ENCODE results near the gene IRAK1BP1.

IRAK1BP1 gene

GRCh38 chr6:78835817-78836216 lies 31.5 kb upstream of the IRAK1BP1 start:
- H3K4me3 ChIP-seq (ENCODE audit: low read depth, low read length): no peak overlapping the region
- no peak for TF ChIP-seq CTCF (IDR thresholded peaks at IDR 0.05; ENCODE audit: low read depth, low read length, missing control alignments)
- in situ Hi-C loops (cut with HindIII; ENCODE audit: low sequenced_read_pairs): no loop called here
- no peak for DNase-seq (ENCODE audit: low read depth)

GRCh38 chr6:78836598-78836997 lies 30.8 kb upstream of the IRAK1BP1 start:
- DNase-seq (ENCODE audit: low read depth): no peak
- in situ Hi-C loops (cut with HindIII; ENCODE audit: low sequenced_read_pairs): no loop called here
- TF ChIP-seq CTCF (IDR thresholded peaks at IDR 0.05; ENCODE audit: low read depth, low read length, missing control alignments): no peak
- no peak overlapping the region for H3K4me3 ChIP-seq (ENCODE audit: low read depth, low read length)

GRCh38 chr6:78841111-78841510 lies 26.2 kb upstream of the IRAK1BP1 start:
- in situ Hi-C loops (cut with HindIII; ENCODE audit: low sequenced_read_pairs): no loop called here
- no peak overlapping the region for H3K4me3 ChIP-seq (ENCODE audit: low read depth, low read length)
- DNase-seq (ENCODE audit: low read depth): no peak
- no peak for TF ChIP-seq CTCF (IDR thresholded peaks at IDR 0.05; ENCODE audit: low read depth, low read length, missing control alignments)

- no peak overlapping the region for H3K4me3 ChIP-seq (ENCODE audit: low read depth, low read length)
- DNase-seq (ENCODE audit: low read depth): no peak
- in situ Hi-C loops (cut with HindIII; ENCODE audit: low sequenced_read_pairs): no loop called here
- no peak for TF ChIP-seq CTCF (IDR thresholded peaks at IDR 0.05; ENCODE audit: low read depth, low read length, missing control alignments)
These were observed 24.4 kb upstream of the IRAK1BP1 start for GRCh38 chr6:78842953-78843352.

GRCh38 chr6:78844899-78845298 lies 22.5 kb upstream of the IRAK1BP1 start:
- in situ Hi-C loops (cut with HindIII; ENCODE audit: low sequenced_read_pairs): no loop called here
- H3K4me3 ChIP-seq (ENCODE audit: low read depth, low read length): no peak overlapping the region
- no peak for TF ChIP-seq CTCF (IDR thresholded peaks at IDR 0.05; ENCODE audit: low read depth, low read length, missing control alignments)
- no peak for DNase-seq (ENCODE audit: low read depth)

- in situ Hi-C loops (cut with HindIII; ENCODE audit: low sequenced_read_pairs): no loop called here
- DNase-seq (ENCODE audit: low read depth): no peak
- H3K4me3 ChIP-seq (ENCODE audit: low read depth, low read length): no peak overlapping the region
- TF ChIP-seq CTCF (IDR thresholded peaks at IDR 0.05; ENCODE audit: low read depth, low read length, missing control alignments): no peak
These were observed 21.8 kb upstream of the IRAK1BP1 start for GRCh38 chr6:78845567-78845966.

- DNase-seq (ENCODE audit: low read depth): no peak
- in situ Hi-C loops (cut with HindIII; ENCODE audit: low sequenced_read_pairs): no loop called here
- no peak overlapping the region for H3K4me3 ChIP-seq (ENCODE audit: low read depth, low read length)
- TF ChIP-seq CTCF (IDR thresholded peaks at IDR 0.05; ENCODE audit: low read depth, low read length, missing control alignments): no peak
These were observed 16.7 kb upstream of the IRAK1BP1 start for GRCh38 chr6:78850621-78851020.
